DMS 273 (cell line): ENCODE measurements around the gene KLK13.
A peak's percentile ranks its signal among the peaks of the same experiment; 100 is the strongest.

Source experiments
- DNase-seq: peaks from one replicate; lab custom pipeline; 2025; ENCODE audit not compliant: unreplicated experiment; lab: John Stamatoyannopoulos, UW

KLK13 gene

GRCh38 chr19:51093101-51093500, 28.2 kb upstream of the KLK13 start:
- no peak for DNase-seq

- DNase-seq: peak; percentile 18
These were observed 27.3 kb upstream of the KLK13 start for GRCh38 chr19:51091895-51092873.

DNA sequence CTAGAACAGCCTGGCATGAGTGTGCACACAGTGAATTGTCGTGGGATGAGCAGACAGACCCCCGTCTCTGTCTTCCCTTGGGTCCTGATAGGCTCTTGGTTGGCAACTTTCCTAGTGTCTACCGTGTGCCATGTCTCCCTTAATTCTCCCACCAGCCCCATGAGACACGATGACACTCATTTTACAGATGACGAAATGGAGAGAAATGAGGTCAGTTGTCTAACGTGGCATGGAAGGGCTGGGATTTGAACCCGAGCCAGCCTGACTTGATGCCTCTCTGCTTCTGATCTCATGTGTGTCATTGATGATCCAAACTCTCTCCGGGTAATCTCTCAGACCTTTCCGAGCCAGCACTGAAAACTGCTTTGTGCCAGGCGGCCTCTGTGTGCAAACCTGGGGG, 26.2 kb upstream of the KLK13 start:
- no peak for DNase-seq

DNA sequence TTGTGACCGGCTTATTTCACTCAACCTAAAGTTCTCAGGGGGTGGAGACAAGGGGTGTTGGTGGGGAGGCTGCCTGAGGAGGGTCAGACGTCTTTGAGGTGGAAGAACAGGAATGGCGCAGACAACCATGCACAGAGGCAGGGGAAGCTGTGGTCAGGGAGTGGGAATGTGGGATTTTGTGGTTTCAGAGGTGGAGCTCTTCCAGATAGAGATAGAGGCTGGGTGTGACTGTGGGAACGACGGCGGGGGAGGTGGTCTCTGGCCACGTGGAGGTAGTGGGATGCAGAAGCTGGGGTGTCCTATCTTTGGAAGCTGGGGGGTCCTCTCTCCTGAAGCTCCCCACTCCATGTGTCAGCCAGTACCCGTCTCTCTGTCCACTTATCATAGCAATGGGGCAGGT, 25.6 kb upstream of the KLK13 start:
- no peak for DNase-seq

DNA sequence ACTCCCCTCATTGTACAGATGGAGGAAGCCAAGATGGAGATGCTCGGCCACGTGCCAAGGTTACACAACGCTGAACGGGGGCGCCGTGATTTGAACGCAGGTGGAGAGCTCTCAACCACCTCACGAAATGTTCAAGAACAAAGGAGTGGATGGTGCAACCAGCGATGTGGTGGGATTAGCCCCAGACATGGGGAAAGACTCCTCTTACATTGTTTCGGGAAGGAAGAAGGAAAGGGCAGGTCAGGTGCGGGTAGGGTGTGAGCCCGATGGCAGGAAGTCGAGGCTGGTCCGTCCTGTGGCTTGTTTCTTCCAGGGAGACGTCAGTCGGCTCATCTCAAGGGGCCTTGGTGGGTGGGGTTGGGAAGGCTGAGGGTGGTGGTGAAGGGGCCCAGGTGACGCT, 24.9 kb upstream of the KLK13 start:
- DNase-seq: no peak

DNA sequence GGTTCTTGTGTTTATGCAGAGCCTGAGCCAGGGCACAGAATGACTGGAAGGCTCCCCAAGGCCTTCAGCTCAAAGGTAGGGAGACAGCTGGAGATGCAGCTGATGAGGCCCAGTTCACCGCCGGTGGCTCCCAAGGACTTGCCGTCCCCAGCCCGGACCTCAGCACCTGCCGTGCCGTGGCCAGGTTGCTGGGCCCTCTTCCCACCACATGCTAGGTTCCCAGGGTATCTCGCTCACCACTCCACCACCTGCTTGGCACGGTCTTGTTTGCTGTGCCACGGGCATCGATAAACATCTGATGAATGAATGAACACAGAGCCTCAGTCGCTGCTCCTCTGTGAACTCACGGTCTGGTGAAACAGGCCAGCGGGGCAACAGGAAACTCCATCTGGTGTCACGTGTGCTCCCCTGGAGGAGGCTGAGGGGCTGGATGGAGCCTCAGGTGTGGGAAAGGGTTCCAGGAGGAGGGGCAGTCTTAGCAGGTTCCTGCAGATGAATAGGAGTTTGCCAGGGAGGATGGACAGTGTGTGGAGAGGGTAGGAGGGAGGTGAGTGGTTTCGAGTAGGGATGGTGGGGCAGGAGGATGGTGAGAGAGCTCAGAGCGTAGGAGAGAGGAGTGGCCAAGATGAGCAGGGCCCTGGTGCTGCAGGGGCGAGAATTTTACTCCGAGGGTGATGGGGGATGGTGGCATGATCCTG, 21.4 kb upstream of the KLK13 start:
- DNase-seq: no peak

GRCh38 chr19:51084505-51084904, 19.6 kb upstream of the KLK13 start:
- DNase-seq: no peak

- DNase-seq: no peak
These were observed 18.9 kb upstream of the KLK13 start for GRCh38 chr19:51083783-51084182.

- DNase-seq: no peak
These were observed 18.3 kb upstream of the KLK13 start for GRCh38 chr19:51083181-51083580.

GRCh38 chr19:51082611-51083010, 17.7 kb upstream of the KLK13 start, which contains the start of gene KLK14:
KLK14 (minus strand) TSS chr19:51082887; CDS start chr19:51082614, 273 bp downstream.
- DNase-seq: no peak

DNA sequence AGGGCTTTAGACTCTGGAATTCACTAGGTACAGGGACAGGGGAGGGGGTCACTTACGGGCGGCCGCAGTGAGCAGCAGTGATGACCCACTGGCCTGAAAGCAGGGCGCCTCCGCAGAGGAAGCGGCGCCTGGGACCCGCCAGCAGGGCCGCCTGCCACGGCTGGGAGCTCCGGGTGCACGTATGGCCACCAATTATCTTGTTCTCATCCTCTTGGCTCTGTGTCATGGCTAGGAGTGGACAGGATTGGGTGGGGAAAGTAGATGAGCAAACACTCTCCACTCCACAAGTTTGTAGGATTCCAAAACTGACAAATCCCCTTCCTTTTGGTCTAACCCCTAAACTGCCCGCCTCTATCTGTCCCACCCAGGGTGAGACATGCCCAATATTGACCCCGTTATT, 16.6 kb upstream of the KLK13 start:
- DNase-seq: no peak

DNA sequence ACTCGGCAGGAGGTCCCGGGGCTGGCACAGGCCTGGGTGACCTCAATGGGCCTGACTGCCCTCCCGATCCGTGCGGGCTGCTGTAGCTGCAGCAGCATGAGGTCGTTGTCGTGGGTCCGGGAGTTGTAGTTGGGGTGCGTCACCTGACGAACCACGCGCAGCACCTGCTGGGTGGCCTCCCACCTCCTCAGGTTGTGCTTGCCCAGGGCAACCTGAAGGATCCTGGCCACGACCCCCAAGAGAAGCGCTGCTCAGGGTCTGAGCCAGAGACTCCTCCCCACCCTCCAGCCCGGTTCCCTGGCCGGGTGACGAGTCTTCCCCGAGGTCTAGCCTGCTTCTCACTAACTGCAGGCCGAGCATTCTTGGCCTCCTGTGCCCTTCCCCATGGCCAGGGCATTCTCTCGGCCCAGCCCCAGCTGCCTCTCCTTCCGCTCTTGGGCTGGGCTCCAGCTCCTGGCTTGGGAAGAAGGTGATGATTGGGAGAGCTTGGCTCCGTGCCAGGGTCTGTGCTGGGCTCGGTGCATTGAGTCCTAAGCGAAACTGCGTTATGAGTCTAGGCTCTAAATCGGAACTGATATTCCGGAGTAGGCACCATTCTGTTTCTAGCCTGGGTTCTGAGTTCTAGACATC, 14.7 kb upstream of the KLK13 start:
- peak; percentile 56 for DNase-seq

DNA sequence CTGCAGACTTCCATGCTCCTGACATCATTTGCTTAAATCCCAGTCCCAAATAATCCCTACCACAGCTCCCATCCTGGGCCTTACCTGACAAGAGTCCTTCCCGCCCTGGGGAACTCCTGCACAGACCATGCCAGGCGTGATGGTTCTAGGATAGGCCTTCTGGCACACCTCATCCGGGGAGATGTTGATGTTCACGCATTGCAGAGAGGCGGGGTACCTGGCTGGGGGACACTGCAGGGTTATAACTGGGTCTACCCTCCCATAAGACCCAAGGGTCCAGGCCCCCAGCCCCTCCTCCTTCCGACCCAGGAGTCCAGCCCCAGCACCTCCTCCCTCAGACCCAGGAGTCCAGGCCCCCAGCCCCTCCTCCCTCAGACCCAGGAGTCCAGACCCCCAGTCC, 13.8 kb upstream of the KLK13 start:
- no peak for DNase-seq

GRCh38 chr19:51078104-51078503, 13.2 kb upstream of the KLK13 start:
- DNase-seq: no peak

DNA sequence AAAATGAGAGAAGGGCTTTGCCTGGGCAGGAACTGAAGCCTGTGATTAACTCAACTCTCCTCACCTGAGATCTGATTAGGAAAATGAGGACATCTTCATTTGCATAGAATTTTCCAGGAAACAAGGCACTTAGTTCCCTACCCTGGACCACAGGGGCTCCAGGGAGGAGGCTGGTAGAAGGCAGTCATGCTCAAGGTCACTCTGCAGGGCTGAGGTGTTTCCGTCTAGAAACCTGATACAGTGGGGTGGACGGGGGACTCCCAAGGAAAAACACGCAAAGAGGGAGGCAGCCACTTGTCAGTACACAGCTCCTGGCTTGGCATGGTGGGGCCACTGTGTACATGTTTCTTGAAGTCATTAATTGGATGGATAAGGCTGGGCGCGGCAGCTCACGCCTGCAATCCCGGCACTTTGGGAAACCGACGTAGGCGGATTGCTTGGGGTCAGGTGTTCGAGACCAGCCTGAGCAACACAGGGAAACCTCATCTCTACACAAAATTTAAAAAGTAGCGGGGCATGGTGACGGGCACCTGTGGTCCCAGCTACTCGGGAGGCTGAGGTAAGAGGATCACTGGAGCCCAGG, 11.8 kb upstream of the KLK13 start:
- DNase-seq: no peak

- no peak for DNase-seq
These were observed 11.1 kb upstream of the KLK13 start for GRCh38 chr19:51075998-51076397.

- DNase-seq: no peak
These were observed 6.2 kb upstream of the KLK13 start for GRCh38 chr19:51071095-51071405.

GRCh38 chr19:51070334-51071094, 5.6 kb upstream of the KLK13 start:
- DNase-seq: no peak

GRCh38 chr19:51066393-51067186, 1.7 kb upstream of the KLK13 start:
- DNase-seq: no peak
